ENCODE results near the gene DNAH2. TPM values are rescaled to one million over a fixed set of nuclear protein-coding genes. Genes with fewer than 3 reads are reported as not detected.

DNAH2 gene
- total and polyA plus RNA-seq, 9 of the 15 experiments (the other 6 are each of a cell fraction or from before 2014, with no cell fraction given) = 0.03 TPM; not detected in 8

DNA sequence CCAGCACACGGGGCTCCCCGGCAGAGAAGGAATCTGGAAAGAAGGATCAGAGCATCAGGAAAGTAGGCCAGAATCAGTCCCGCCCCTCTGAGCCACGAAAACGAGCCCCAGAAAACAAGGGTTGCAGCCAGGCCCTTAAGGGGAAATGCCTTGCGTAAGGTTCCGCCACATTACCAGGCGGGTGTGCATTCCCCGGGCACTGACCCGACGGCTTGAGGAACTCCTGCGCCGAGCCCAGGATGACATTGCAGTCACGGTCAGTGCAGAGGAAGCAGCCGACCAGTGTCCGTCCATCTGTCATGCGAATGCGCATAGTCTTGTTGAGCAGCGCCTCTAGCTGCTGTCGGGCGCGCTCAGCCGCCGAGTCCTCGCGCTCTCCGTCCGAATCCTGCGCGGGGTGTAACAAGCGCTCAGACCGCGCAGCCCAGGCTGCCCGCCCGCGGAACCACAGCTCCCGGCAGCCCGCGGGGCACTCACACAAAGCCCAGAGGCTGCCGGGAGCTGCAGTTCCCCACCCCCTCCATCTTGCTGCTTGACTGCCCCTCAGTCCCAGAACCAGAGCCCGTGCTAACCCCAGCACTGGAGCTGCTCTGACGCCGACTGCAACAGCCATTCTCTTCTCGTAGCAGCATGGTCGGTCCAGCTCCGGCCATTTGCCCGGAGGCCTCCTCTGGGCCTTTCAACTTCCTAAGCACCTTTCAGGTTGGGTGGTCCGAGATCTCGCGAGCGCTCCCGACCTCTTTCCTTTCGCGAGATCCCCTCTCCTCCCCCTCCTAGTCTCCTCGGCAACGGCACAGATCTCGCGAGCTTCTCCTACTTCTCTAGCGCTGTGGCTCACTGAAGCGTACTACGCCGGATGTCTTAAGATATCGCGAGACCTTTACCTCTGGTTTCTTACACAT, 139.5 kb downstream of the DNAH2 start, which contains the start of gene NAA38 (continued):
- TF ChIP-seq YY1 (IDR thresholded peaks at IDR 0.05; ENCODE audit: borderline replicate concordance in 1 of 3, control insufficient read depth in 1 of 3, extremely low read depth in 1 of 3, insufficient read depth in 3 of 3, insufficient read length in 1 of 3, insufficient replicate concordance in 2 of 3, low read depth in 1 of 3, low read length in 2 of 3) (peak; percentile 51 to 90 (median 87)), TCF15 (CRISPR knock-in tag; IDR thresholded peaks at IDR 0.05) (no peak), PHF21A (IDR thresholded peaks at IDR 0.05; ENCODE audit: borderline replicate concordance, low read depth) (no peak), MCM7 (IDR thresholded peaks at IDR 0.05) (no peak), CHCHD3 (CRISPR knock-in tag; IDR thresholded peaks at IDR 0.05) (no peak), SMAD3 (CRISPR knock-in tag; conservative IDR thresholded peaks at IDR 0.05) (no peak), PTTG1 (tag; IDR thresholded peaks at IDR 0.05; ENCODE audit: low read depth) (no peak), PTBP1 (IDR thresholded peaks at IDR 0.05; ENCODE audit: low read depth, low read length) (no peak), PURB (CRISPR knock-in tag; IDR thresholded peaks at IDR 0.05; ENCODE audit: low read depth) (no peak), ZNF384 (IDR thresholded peaks at IDR 0.05; ENCODE audit: low read depth, low read length) (no peak), RBM14 (IDR thresholded peaks at IDR 0.05; ENCODE audit: borderline replicate concordance, insufficient read depth, low read depth, low read length) (no peak), ZNF695 (CRISPR knock-in tag; IDR thresholded peaks at IDR 0.05) (no peak), WHSC1 (IDR thresholded peaks at IDR 0.05; ENCODE audit: low read length) (no peak), HMGXB4 (CRISPR knock-in tag; IDR thresholded peaks at IDR 0.05) (no peak), HIVEP1 (CRISPR knock-in tag; IDR thresholded peaks at IDR 0.05) (no peak), SIN3A (IDR thresholded peaks at IDR 0.05; ENCODE audit: borderline replicate concordance in 2 of 2, control insufficient read depth in 1 of 2, low read depth in 2 of 2, low read length in 2 of 2) (peak in 1 of 2 experiments; percentile 44; a peak in 1 of 4 replicates), ZNF134 (CRISPR knock-in tag; conservative IDR thresholded peaks at IDR 0.05) (no peak), SIRT6 (IDR thresholded peaks at IDR 0.05; ENCODE audit: low read depth, low read length) (no peak), CEBPB (tag; IDR thresholded peaks at IDR 0.05) (no peak; the same call in 1 of the 2 replicates), HDAC6 (IDR thresholded peaks at IDR 0.05; ENCODE audit: low read depth, low read length) (no peak), KLF16 (IDR thresholded peaks at IDR 0.05) (no peak), KAT8 (IDR thresholded peaks at IDR 0.05; ENCODE audit: low read depth) (no peak), MYNN (IDR thresholded peaks at IDR 0.05) (0 out of 2 replicates have a peak, but pooled peaks have one; percentile 4), MYNN (CRISPR knock-in tag; IDR thresholded peaks at IDR 0.05) (no peak), PYGO2 (tag; IDR thresholded peaks at IDR 0.05) (no peak)

Data from K562 (cell line).